SU-DHL-6 (cell line): ENCODE measurements around the gene SPATC1L.

Experiments used
- EZH2phosphoT487 ChIP-seq: fragments of 200-600 bp; sonication (generic), shearing (Covaris generic); conservative IDR thresholded peaks from 2 replicates; pipeline ENCODE4 v1.6.1; 2018; ENCODE audit warnings: mild to moderate bottlenecking, antibody characterized with exemption, low read length, moderate library complexity, mixed read lengths
- TF ChIP-seq, protein P1 (sequence below): fragments of 200-600 bp; sonication (generic); IDR thresholded peaks from one replicate; pipeline ENCODE4 v1.5.1; 2017; ENCODE audit warnings: antibody characterized with exemption, mild to moderate bottlenecking, low read length, moderate library complexity; ENCODE audit not compliant: insufficient read depth, poor library complexity, severe bottlenecking

DNA sequence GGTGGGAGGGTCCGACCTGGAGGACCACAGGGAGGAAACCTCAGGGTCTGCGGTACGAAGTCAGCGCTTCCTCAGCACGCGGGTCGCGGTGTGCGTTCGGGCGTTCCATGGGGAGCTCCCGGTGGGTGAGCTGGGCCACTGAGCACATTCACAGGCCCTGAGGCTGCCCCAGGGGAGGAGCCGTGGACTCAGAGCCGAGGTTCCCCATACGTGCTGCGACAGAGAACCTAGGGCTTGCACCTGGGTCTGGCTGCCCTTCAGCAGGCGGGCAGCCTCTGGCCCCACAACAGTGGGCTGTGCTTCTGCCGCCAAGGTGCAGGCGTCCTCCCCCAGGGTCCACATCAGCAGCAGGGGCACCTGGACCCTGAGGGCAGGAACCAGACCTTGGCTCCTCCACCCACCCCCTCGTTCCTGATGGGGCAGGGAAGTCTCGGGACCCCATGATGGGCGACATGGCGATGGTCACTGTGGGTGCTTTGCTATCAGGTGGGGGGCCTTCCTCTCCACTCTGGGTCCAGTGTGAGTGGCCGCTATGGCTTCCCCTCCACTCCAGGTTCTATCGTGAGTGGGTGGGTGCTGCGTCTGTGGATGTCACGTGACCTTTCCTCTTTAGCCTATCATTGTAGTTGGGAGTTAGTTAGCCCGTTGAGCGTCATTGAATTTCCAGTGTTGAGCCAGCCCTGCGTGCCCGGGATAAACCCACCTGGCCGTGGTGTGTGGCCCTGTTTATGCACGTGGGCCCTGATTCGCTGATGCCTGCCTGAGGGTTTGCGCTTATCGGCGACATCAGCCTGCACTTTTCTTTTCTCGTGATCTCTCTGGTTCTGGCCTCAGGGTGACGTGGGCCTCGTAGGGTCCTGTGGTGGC, 56.8 kb downstream of the SPATC1L start:
- TF ChIP-seq, protein P1, sequence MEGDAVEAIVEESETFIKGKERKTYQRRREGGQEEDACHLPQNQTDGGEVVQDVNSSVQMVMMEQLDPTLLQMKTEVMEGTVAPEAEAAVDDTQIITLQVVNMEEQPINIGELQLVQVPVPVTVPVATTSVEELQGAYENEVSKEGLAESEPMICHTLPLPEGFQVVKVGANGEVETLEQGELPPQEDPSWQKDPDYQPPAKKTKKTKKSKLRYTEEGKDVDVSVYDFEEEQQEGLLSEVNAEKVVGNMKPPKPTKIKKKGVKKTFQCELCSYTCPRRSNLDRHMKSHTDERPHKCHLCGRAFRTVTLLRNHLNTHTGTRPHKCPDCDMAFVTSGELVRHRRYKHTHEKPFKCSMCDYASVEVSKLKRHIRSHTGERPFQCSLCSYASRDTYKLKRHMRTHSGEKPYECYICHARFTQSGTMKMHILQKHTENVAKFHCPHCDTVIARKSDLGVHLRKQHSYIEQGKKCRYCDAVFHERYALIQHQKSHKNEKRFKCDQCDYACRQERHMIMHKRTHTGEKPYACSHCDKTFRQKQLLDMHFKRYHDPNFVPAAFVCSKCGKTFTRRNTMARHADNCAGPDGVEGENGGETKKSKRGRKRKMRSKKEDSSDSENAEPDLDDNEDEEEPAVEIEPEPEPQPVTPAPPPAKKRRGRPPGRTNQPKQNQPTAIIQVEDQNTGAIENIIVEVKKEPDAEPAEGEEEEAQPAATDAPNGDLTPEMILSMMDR: no peak
- TF ChIP-seq EZH2phosphoT487: no peak
